ENCODE measurements around the gene HNRNPD.

- TF ChIP-seq REST (IDR thresholded peaks at IDR 0.05; ENCODE audit: insufficient read depth in 1 of 2, low read depth in 2 of 2, low read length in 2 of 2), result peak; percentile 67 to 83; a peak in 3 of 4 replicates
- TF ChIP-seq POLR2AphosphoS5 (IDR thresholded peaks at IDR 0.05; ENCODE audit: low read depth, low read length), result peak; percentile 82
- TF ChIP-seq TAF1 (IDR thresholded peaks at IDR 0.05; ENCODE audit: borderline replicate concordance, insufficient read depth, low read length), result peak; percentile 68; the same call in 1 of the 2 replicates
- peak; percentile 97 for TF ChIP-seq FOXP2 (optimal IDR thresholded peaks at IDR 0.05; ENCODE audit: borderline replicate concordance, extremely low read depth, extremely low read length, insufficient read depth)
Measured at GRCh38 chr4:82373816-82374625, at the start of gene HNRNPD.

Measured in PFSK-1 (cell line).